ENCODE data around the gene ARMH3.

The ARMH3 gene

GRCh38 chr10:101933976-101934375 is 122.0 kb downstream of the ARMH3 start:
- H3K9me3 ChIP-seq (ENCODE audit: severe bottlenecking) = no peaks in the 10 kb centered on the region
- TF ChIP-seq CTCF (IDR thresholded peaks at IDR 0.05; ENCODE audit: low read depth, low read length) = no peak
- H3K4me3 ChIP-seq (ENCODE audit: low read depth, low read length) = no peak overlapping the region
- DNase-seq = no peak
- H3K27ac ChIP-seq = no peak overlapping the region
- no peaks in the 10 kb centered on the region for H3K27me3 ChIP-seq (ENCODE audit: insufficient read depth, low read depth, severe bottlenecking)
- H3K36me3 ChIP-seq = no peaks in the 10 kb centered on the region

GRCh38 chr10:101932183-101932582 is 123.8 kb downstream of the ARMH3 start:
- H3K4me3 ChIP-seq (ENCODE audit: low read depth, low read length) = no peak overlapping the region
- no peaks in the 10 kb centered on the region for H3K9me3 ChIP-seq (ENCODE audit: severe bottlenecking)
- no peak for TF ChIP-seq CTCF (IDR thresholded peaks at IDR 0.05; ENCODE audit: low read depth, low read length)
- DNase-seq = no peak
- no peaks in the 10 kb centered on the region for H3K36me3 ChIP-seq
- no peak overlapping the region for H3K27ac ChIP-seq
- H3K27me3 ChIP-seq (ENCODE audit: insufficient read depth, low read depth, severe bottlenecking) = no peaks in the 10 kb centered on the region

GRCh38 chr10:101925027-101925426 is 130.9 kb downstream of the ARMH3 start:
- Histone ChIP-seq H3K27ac (no peak overlapping the region), H3K4me3 (ENCODE audit: low read depth, low read length) (no peak overlapping the region), H3K27me3 (ENCODE audit: insufficient read depth, low read depth, severe bottlenecking) (no peaks in the 10 kb centered on the region), H3K36me3 (no peaks in the 10 kb centered on the region), H3K9me3 (ENCODE audit: severe bottlenecking) (no peaks in the 10 kb centered on the region)
- DNase-seq = no peak
- TF ChIP-seq CTCF (IDR thresholded peaks at IDR 0.05; ENCODE audit: low read depth, low read length) = no peak

GRCh38 chr10:101923256-101923655 is 132.7 kb downstream of the ARMH3 start:
- no peak overlapping the region for H3K27ac ChIP-seq
- no peak for DNase-seq
- no peaks in the 10 kb centered on the region for H3K9me3 ChIP-seq (ENCODE audit: severe bottlenecking)
- H3K36me3 ChIP-seq = no peaks in the 10 kb centered on the region
- TF ChIP-seq CTCF (IDR thresholded peaks at IDR 0.05; ENCODE audit: low read depth, low read length) = no peak
- no peak overlapping the region for H3K4me3 ChIP-seq (ENCODE audit: low read depth, low read length)
- no peaks in the 10 kb centered on the region for H3K27me3 ChIP-seq (ENCODE audit: insufficient read depth, low read depth, severe bottlenecking)

GRCh38 chr10:101922846-101923245 is 133.1 kb downstream of the ARMH3 start:
- no peaks in the 10 kb centered on the region for H3K36me3 ChIP-seq
- no peaks in the 10 kb centered on the region for H3K9me3 ChIP-seq (ENCODE audit: severe bottlenecking)
- H3K4me3 ChIP-seq (ENCODE audit: low read depth, low read length) = no peak overlapping the region
- DNase-seq = no peak
- no peak overlapping the region for H3K27ac ChIP-seq
- no peak for TF ChIP-seq CTCF (IDR thresholded peaks at IDR 0.05; ENCODE audit: low read depth, low read length)
- no peaks in the 10 kb centered on the region for H3K27me3 ChIP-seq (ENCODE audit: insufficient read depth, low read depth, severe bottlenecking)

- Histone ChIP-seq H3K36me3 (no peaks in the 10 kb centered on the region), H3K27ac (no peak overlapping the region), H3K9me3 (ENCODE audit: severe bottlenecking) (no peaks in the 10 kb centered on the region), H3K27me3 (ENCODE audit: insufficient read depth, low read depth, severe bottlenecking) (no peaks in the 10 kb centered on the region), H3K4me3 (ENCODE audit: low read depth, low read length) (no peak overlapping the region)
- no peak for TF ChIP-seq CTCF (IDR thresholded peaks at IDR 0.05; ENCODE audit: low read depth, low read length)
- DNase-seq = no peak
Observed at GRCh38 chr10:101920546-101920945, 135.4 kb downstream of the ARMH3 start.
